Stimulated activated CD8-positive, alpha-beta memory T cell treated with anti-CD3 and anti-CD28 coated beads, Interleukin-12 subunit alpha, Interleukin-12 subunit beta, amount 100 ng/mL, for 24 hours (primary cell): ENCODE measurements around the gene PPIL6.

ENCODE experiments used
- DNase-seq: peaks from one replicate; pipeline ENCODE4 v3.0.0-alpha.2; 2020; ENCODE audit errors: extremely low read depth

Gene PPIL6

GRCh38 chr6:109362102-109362884, 78.1 kb downstream of the PPIL6 start:
- no peak for DNase-seq

- no peak for DNase-seq
Observed at GRCh38 chr6:109360791-109361190, 79.6 kb downstream of the PPIL6 start.

- no peak for DNase-seq
Observed at GRCh38 chr6:109360281-109360680, 80.1 kb downstream of the PPIL6 start.

GRCh38 chr6:109359248-109359647, 81.2 kb downstream of the PPIL6 start:
- DNase-seq = no peak

GRCh38 chr6:109358204-109358603, 82.2 kb downstream of the PPIL6 start:
- no peak for DNase-seq

GRCh38 chr6:109356237-109356636, 84.2 kb downstream of the PPIL6 start:
- DNase-seq = no peak

GRCh38 chr6:109351231-109352130, 88.9 kb downstream of the PPIL6 start:
- no peak for DNase-seq

GRCh38 chr6:109349419-109349987, 90.9 kb downstream of the PPIL6 start:
- no peak for DNase-seq

GRCh38 chr6:109348226-109348625, 92.2 kb downstream of the PPIL6 start:
- DNase-seq = no peak

- no peak for DNase-seq
Observed at GRCh38 chr6:109347779-109348178, 92.6 kb downstream of the PPIL6 start.

- no peak for DNase-seq
Observed at GRCh38 chr6:109345986-109346385, 94.4 kb downstream of the PPIL6 start.

GRCh38 chr6:109344226-109344625, 96.2 kb downstream of the PPIL6 start:
- no peak for DNase-seq

GRCh38 chr6:109343518-109343917, 96.9 kb downstream of the PPIL6 start:
- DNase-seq = no peak

GRCh38 chr6:109342911-109343310, 97.5 kb downstream of the PPIL6 start:
- no peak for DNase-seq

GRCh38 chr6:109342506-109342905, 97.9 kb downstream of the PPIL6 start:
- DNase-seq = no peak

- DNase-seq = no peak
Observed at GRCh38 chr6:109340811-109341210, 99.6 kb downstream of the PPIL6 start.
